Measurements from ENCODE around the gene NKD2.
A peak's percentile ranks its signal among the peaks of the same experiment; 100 is the strongest.
"Not testable (repeated sequence)": the region's sequence is repeated elsewhere in the genome, so short reads cannot be mapped to it uniquely, and the experiment has no call there.

The NKD2 gene

GRCh38 chr5:1015507-1015906 is 6.9 kb downstream of the NKD2 start:
- Histone ChIP-seq H3K4me1 (ENCODE audit: control insufficient read depth, insufficient read depth, low read length) (peaks cover 8% of the 10 kb centered on the region), H3K4me3 (ENCODE audit: low read depth, low read length) (no peak overlapping the region), H3K27ac (ENCODE audit: low read depth, low read length) (no peak overlapping the region), H3K36me3 (ENCODE audit: control insufficient read depth, insufficient read depth, low read length) (no peaks in the 10 kb centered on the region), H3K9ac (ENCODE audit: low read length) (no peak overlapping the region), H3K9me3 (ENCODE audit: control insufficient read depth, insufficient read depth, low read depth, low read length) (no peaks in the 10 kb centered on the region), H3K27me3 (ENCODE audit: control insufficient read depth, insufficient read depth, low read length) (peaks cover 2% of the 10 kb centered on the region)

DNA sequence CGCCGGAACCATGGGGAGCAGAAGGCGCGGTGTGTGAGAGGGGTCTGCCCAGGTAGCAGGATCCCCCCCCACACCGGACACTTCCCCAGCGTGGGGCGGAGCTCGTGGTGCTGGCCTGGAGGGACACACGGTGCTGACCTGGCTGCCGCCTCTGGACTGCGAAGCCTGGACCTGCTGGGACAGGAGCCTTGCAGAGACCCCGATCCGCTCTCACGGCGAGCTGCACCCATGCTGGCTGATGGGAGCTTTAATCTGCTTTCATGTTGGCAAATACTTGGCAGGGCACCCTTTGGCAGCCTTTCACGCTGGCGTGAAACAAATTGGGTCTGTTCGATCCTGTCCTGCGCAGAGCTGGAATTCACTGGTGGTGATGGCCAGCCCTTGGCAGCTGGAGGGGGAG is 7.4 kb downstream of the NKD2 start:
- Histone ChIP-seq H3K4me1 (ENCODE audit: control insufficient read depth, insufficient read depth, low read length) (peaks cover 3% of the 10 kb centered on the region; the same call in 1 of the 2 replicates), H3K27me3 (ENCODE audit: control insufficient read depth, insufficient read depth, low read length) (no peaks in the 10 kb centered on the region; the same call in 1 of the 2 replicates), H3K36me3 (ENCODE audit: control insufficient read depth, insufficient read depth, low read length) (no peaks in the 10 kb centered on the region), H3K9ac (ENCODE audit: low read length) (no peak overlapping the region), H3K27ac (ENCODE audit: low read depth, low read length) (no peak overlapping the region), H3K9me3 (ENCODE audit: control insufficient read depth, insufficient read depth, low read depth, low read length) (no peaks in the 10 kb centered on the region), H3K4me3 (ENCODE audit: low read depth, low read length) (no peak overlapping the region)

DNA sequence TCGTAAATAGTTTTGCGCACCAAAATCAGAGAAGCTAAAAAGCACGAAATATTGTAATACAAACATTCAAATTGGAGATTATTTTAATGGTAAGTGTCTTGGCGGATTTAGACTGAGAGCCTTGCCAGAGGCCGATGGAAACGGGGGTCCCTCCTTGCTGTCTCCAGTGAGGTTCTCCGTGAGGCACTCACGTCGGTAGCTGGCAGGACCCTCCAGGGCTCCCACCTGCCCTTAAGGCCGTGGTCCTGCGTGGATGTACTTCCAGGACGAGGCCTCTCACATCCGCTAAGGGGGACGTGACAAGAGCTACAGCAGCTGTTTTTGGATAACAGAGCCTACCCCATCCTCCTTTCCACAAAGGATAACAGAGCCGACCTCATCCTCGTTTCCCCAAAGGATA is 7.9 kb downstream of the NKD2 start:
- peaks cover 6% of the 10 kb centered on the region; the same call in 1 of the 2 replicates for H3K4me1 ChIP-seq (ENCODE audit: control insufficient read depth, insufficient read depth, low read length)
- no peaks in the 10 kb centered on the region; the same call in 1 of the 2 replicates for H3K27me3 ChIP-seq (ENCODE audit: control insufficient read depth, insufficient read depth, low read length)

DNA sequence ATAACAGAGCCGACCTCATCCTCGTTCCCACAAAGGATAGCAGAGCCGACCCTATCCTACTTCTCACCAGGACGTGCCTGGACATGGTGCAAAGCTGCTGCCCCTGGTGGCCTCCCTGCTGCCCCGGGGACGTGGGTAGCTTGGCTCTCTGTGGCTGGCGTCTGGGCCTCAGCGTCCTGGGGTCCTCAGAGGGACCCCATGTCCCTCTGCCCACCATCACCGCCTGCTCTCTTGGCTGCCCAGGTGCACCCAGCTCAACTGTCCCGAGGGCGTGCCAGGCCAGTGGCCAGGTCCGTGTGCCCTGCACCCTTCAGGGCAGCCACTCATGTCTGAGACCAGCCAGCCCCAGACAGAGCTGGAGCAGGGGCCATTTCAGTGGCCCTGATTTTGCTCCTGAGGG is 8.5 kb downstream of the NKD2 start:
- peaks cover 8% of the 10 kb centered on the region; the same call in 1 of the 2 replicates for H3K4me1 ChIP-seq (ENCODE audit: control insufficient read depth, insufficient read depth, low read length)
- H3K36me3 ChIP-seq (ENCODE audit: control insufficient read depth, insufficient read depth, low read length), result no peaks in the 10 kb centered on the region
- no peak overlapping the region for H3K27ac ChIP-seq (ENCODE audit: low read depth, low read length)
- no peak overlapping the region for H3K4me3 ChIP-seq (ENCODE audit: low read depth, low read length)
- no peaks in the 10 kb centered on the region for H3K9me3 ChIP-seq (ENCODE audit: control insufficient read depth, insufficient read depth, low read depth, low read length)
- no peak overlapping the region for H3K9ac ChIP-seq (ENCODE audit: low read length)
- H3K27me3 ChIP-seq (ENCODE audit: control insufficient read depth, insufficient read depth, low read length), result no peaks in the 10 kb centered on the region; the same call in 1 of the 2 replicates

More for the DNA sequence above, 7.9 kb downstream of the NKD2 start:
- Histone ChIP-seq H3K9ac (ENCODE audit: low read length) (no peak overlapping the region), H3K27ac (ENCODE audit: low read depth, low read length) (no peak overlapping the region), H3K4me3 (ENCODE audit: low read depth, low read length) (no peak overlapping the region), H3K9me3 (ENCODE audit: control insufficient read depth, insufficient read depth, low read depth, low read length) (no peaks in the 10 kb centered on the region), H3K36me3 (ENCODE audit: control insufficient read depth, insufficient read depth, low read length) (no peaks in the 10 kb centered on the region)

DNA sequence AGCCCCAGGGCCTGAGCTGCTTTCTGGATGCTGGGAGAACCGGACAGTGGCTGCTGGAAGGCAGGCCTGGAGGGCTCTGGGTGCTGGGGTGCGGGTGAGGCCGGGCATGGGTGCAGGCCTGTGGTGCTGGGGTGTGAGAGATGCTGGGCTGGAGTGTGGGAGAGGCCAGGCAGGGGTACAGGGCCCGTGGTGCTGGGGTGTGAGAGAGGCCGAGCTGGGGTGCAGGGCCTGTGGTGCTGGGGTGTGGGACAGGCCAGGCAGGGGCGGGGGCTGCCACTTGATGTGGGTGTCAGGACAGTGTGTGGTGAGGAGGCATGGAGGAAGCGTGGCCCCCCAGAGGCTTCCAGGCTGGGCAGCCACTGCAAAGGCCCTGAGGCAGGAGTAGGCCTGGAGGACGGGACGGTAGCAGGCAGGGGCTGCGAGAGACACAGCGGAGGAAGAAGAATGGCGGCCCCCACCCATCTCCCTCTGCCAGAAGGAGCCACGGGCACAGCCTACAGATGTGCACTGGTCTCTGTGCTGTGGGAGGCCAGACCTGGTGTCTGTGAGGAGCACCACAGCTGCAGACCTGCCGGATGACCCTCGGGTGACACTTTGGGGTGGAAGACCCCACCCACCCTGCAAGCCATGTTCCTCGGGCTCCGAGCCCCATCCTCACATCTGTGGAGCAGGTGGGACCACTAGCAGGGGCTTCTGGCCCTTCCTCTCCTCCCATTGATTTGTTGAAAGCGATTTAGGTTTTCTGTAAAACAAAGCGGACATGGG is 9.3 kb downstream of the NKD2 start:
- H3K4me1 ChIP-seq (ENCODE audit: control insufficient read depth, insufficient read depth, low read length), result peaks cover 8% of the 10 kb centered on the region; the same call in 1 of the 2 replicates
- H3K9ac ChIP-seq (ENCODE audit: low read length), result no peak overlapping the region
- no peak overlapping the region for H3K4me3 ChIP-seq (ENCODE audit: low read depth, low read length)
- H3K36me3 ChIP-seq (ENCODE audit: control insufficient read depth, insufficient read depth, low read length), result no peaks in the 10 kb centered on the region
- H3K27ac ChIP-seq (ENCODE audit: low read depth, low read length), result no peak overlapping the region
- H3K27me3 ChIP-seq (ENCODE audit: control insufficient read depth, insufficient read depth, low read length), result no peaks in the 10 kb centered on the region
- no peaks in the 10 kb centered on the region for H3K9me3 ChIP-seq (ENCODE audit: control insufficient read depth, insufficient read depth, low read depth, low read length)

GRCh38 chr5:1018596-1018995 is 10.0 kb downstream of the NKD2 start:
- no peaks in the 10 kb centered on the region for H3K36me3 ChIP-seq (ENCODE audit: control insufficient read depth, insufficient read depth, low read length)
- H3K9me3 ChIP-seq (ENCODE audit: control insufficient read depth, insufficient read depth, low read depth, low read length), result no peaks in the 10 kb centered on the region
- peaks cover 8% of the 10 kb centered on the region; the same call in 1 of the 2 replicates for H3K4me1 ChIP-seq (ENCODE audit: control insufficient read depth, insufficient read depth, low read length)
- H3K27ac ChIP-seq (ENCODE audit: low read depth, low read length), result no peak overlapping the region
- H3K27me3 ChIP-seq (ENCODE audit: control insufficient read depth, insufficient read depth, low read length), result no peaks in the 10 kb centered on the region
- H3K4me3 ChIP-seq (ENCODE audit: low read depth, low read length), result no peak overlapping the region
- H3K9ac ChIP-seq (ENCODE audit: low read length), result no peak overlapping the region

DNA sequence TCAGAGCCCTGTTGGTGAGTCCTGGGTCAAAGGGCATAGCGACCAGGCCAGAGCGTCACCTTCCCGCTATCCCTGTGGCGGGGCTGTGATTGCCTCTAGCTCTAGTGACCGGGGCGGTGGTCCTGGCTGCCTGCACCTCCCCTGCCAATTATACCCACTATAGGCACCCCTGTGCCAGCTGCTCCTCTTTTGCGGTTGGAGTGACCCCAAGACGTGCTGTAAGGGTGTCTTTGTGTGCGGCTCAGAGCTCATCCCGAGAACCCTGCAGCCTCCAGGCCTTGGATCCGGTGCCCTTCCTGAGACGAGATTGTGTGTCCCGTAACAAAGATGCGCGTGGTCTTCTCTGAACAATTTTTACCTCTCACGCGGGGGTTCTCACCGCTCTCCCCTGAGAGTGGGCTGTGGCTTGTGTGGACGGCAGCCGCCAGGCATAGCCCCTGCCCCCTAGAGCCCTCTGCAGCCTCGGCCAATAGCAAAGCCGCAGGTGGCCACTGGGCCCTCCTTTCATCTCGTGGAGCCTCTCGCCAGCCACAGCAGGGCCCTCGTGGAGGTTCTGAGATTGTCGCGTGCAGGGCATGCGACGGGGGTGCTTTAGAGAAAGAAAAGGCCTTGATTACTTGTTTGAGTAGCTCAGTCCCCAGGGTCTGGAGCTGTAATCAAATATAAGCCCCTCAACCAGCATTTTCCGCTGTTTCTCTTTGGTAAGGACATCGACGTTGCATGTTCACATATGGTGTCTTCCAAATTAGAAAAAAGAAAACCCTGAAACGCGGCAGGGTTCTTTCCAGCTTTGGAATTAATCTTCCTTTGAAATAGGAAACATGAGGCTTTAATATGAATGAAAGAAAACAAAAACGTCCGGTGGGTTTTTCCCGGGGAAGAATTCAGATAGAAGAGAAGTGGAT is 10.7 kb downstream of the NKD2 start:
- Histone ChIP-seq H3K9ac (ENCODE audit: low read length) (no peak overlapping the region), H3K27me3 (ENCODE audit: control insufficient read depth, insufficient read depth, low read length) (no peaks in the 10 kb centered on the region), H3K27ac (ENCODE audit: low read depth, low read length) (no peak overlapping the region), H3K36me3 (ENCODE audit: control insufficient read depth, insufficient read depth, low read length) (no peaks in the 10 kb centered on the region), H3K9me3 (ENCODE audit: control insufficient read depth, insufficient read depth, low read depth, low read length) (no peaks in the 10 kb centered on the region), H3K4me1 (ENCODE audit: control insufficient read depth, insufficient read depth, low read length) (peaks cover 8% of the 10 kb centered on the region; the same call in 1 of the 2 replicates), H3K4me3 (ENCODE audit: low read depth, low read length) (no peak overlapping the region)

GRCh38 chr5:1020452-1020961 is 11.9 kb downstream of the NKD2 start:
- peaks cover 8% of the 10 kb centered on the region; the same call in 1 of the 2 replicates for H3K4me1 ChIP-seq (ENCODE audit: control insufficient read depth, insufficient read depth, low read length)
- H3K27ac ChIP-seq (ENCODE audit: low read depth, low read length), result no peak overlapping the region
- H3K9ac ChIP-seq (ENCODE audit: low read length), result peak overlapping the region; percentile 15

GRCh38 chr5:1021136-1021968 is 12.8 kb downstream of the NKD2 start:
- peaks cover 8% of the 10 kb centered on the region; the same call in 1 of the 2 replicates for H3K4me1 ChIP-seq (ENCODE audit: control insufficient read depth, insufficient read depth, low read length)
- peak overlapping the region; percentile 9 for H3K9ac ChIP-seq (ENCODE audit: low read length)
- no peaks in the 10 kb centered on the region for H3K27me3 ChIP-seq (ENCODE audit: control insufficient read depth, insufficient read depth, low read length)
- H3K4me3 ChIP-seq (ENCODE audit: low read depth, low read length), result no peak overlapping the region
- no peaks in the 10 kb centered on the region for H3K9me3 ChIP-seq (ENCODE audit: control insufficient read depth, insufficient read depth, low read depth, low read length)
- no peaks in the 10 kb centered on the region for H3K36me3 ChIP-seq (ENCODE audit: control insufficient read depth, insufficient read depth, low read length)
- H3K27ac ChIP-seq (ENCODE audit: low read depth, low read length), result no peak overlapping the region; the same call in 1 of the 2 replicates

More at GRCh38 chr5:1020452-1020961, 11.9 kb downstream of the NKD2 start:
- Histone ChIP-seq H3K9me3 (ENCODE audit: control insufficient read depth, insufficient read depth, low read depth, low read length) (no peaks in the 10 kb centered on the region), H3K36me3 (ENCODE audit: control insufficient read depth, insufficient read depth, low read length) (no peaks in the 10 kb centered on the region), H3K4me3 (ENCODE audit: low read depth, low read length) (no peak overlapping the region), H3K27me3 (ENCODE audit: control insufficient read depth, insufficient read depth, low read length) (no peaks in the 10 kb centered on the region)

DNA sequence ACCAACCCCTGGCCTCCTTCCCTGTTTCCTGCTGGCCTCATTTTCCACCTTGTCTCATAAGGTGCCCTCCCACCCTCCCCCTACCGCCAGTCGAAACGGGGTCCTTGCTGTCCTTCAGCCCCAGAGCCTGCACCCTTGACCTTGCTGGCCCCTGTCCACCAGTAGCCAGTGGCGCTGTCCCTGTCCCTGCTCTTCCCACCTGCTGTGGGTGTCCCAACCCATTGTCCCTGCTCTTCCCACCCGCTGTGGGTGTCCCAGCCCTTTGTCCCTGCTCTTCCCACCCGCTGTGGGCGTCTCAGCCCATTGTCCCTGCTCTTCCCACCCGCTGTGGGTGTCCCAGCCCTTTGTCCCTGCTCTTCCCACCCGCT is 13.4 kb downstream of the NKD2 start:
- H3K9me3 ChIP-seq (ENCODE audit: control insufficient read depth, insufficient read depth, low read depth, low read length); H3K4me1 ChIP-seq (ENCODE audit: control insufficient read depth, insufficient read depth, low read length); H3K36me3 ChIP-seq (ENCODE audit: control insufficient read depth, insufficient read depth, low read length); H3K27me3 ChIP-seq (ENCODE audit: control insufficient read depth, insufficient read depth, low read length); H3K4me3 ChIP-seq (ENCODE audit: low read depth, low read length); H3K27ac ChIP-seq (ENCODE audit: low read depth, low read length): not testable (repeated sequence)
- peak overlapping the region; percentile 48 for H3K9ac ChIP-seq (ENCODE audit: low read length)
